T-helper 2 cell treated with Interferon-gamma antibody and Interleukin-4, amounts not matched to agents 5 μg/mL and 100 μg/mL, for 36 hours (primary cell): ENCODE results near the gene DDX11.
"Not testable (repeated sequence)": the region's sequence is repeated elsewhere in the genome, so short reads cannot be mapped to it uniquely, and the experiment has no call there.

Source experiments
- DNase-seq: peaks from one replicate; pipeline ENCODE4 v3.0.0; 2021; ENCODE audit warnings: low spot score
- H3K27ac Mint-ChIP-seq: one replicate; pipeline ENCODE4 v1.8.0; 2021; ENCODE audit warnings: mild to moderate bottlenecking, mixed read lengths
- H3K27me3 Mint-ChIP-seq: one replicate; pipeline ENCODE4 v1.8.0; 2021; ENCODE audit warnings: low read depth, mixed read lengths
- H3K36me3 Mint-ChIP-seq: one replicate; pipeline ENCODE4 v1.8.0; 2021; ENCODE audit warnings: low read depth, mixed read lengths
- H3K4me1 Mint-ChIP-seq: one replicate; pipeline ENCODE4 v1.8.0; 2021; ENCODE audit warnings: low read depth, mixed read lengths
- H3K4me3 Mint-ChIP-seq: one replicate; pipeline ENCODE4 v1.8.0; 2022; ENCODE audit warnings: mild to moderate bottlenecking, moderate library complexity, mixed read lengths
- H3K9me3 Mint-ChIP-seq: one replicate; pipeline ENCODE4 v1.8.0; 2021; ENCODE audit warnings: mixed read lengths

The DDX11 gene

GRCh38 chr12:31050143-31050542, 23.5 kb upstream of the DDX11 start:
- H3K27me3 Mint-ChIP-seq: not testable (repeated sequence)

GRCh38 chr12:31050548-31050947, 23.1 kb upstream of the DDX11 start:
- not testable (repeated sequence) for H3K4me3 Mint-ChIP-seq, H3K27ac Mint-ChIP-seq, H3K27me3 Mint-ChIP-seq, H3K9me3 Mint-ChIP-seq, H3K36me3 Mint-ChIP-seq, DNase-seq
- peaks cover 25% of the 10 kb centered on the region for H3K4me1 Mint-ChIP-seq

More at GRCh38 chr12:31050143-31050542, 23.5 kb upstream of the DDX11 start:
- not testable (repeated sequence) for H3K4me3 Mint-ChIP-seq, DNase-seq, H3K36me3 Mint-ChIP-seq, H3K9me3 Mint-ChIP-seq, H3K27ac Mint-ChIP-seq
- H3K4me1 Mint-ChIP-seq: peaks cover 25% of the 10 kb centered on the region

- H3K4me1 Mint-ChIP-seq: peaks cover 22% of the 10 kb centered on the region
- H3K27ac Mint-ChIP-seq, H3K36me3 Mint-ChIP-seq, H3K9me3 Mint-ChIP-seq, H3K4me3 Mint-ChIP-seq, H3K27me3 Mint-ChIP-seq: not testable (repeated sequence)
- peak; percentile 53 for DNase-seq
These were observed 22.0 kb upstream of the DDX11 start for GRCh38 chr12:31051692-31052091.

GRCh38 chr12:31052121-31052520, 21.5 kb upstream of the DDX11 start:
- H3K4me1 Mint-ChIP-seq: peaks cover 20% of the 10 kb centered on the region
- H3K27ac Mint-ChIP-seq, H3K36me3 Mint-ChIP-seq, DNase-seq, H3K4me3 Mint-ChIP-seq, H3K27me3 Mint-ChIP-seq, H3K9me3 Mint-ChIP-seq: not testable (repeated sequence)

GRCh38 chr12:31052666-31053439, 20.8 kb upstream of the DDX11 start:
- peaks cover 19% of the 10 kb centered on the region for H3K4me1 Mint-ChIP-seq
- DNase-seq: peak; percentile 10
- H3K27ac Mint-ChIP-seq, H3K4me3 Mint-ChIP-seq, H3K36me3 Mint-ChIP-seq, H3K9me3 Mint-ChIP-seq, H3K27me3 Mint-ChIP-seq: not testable (repeated sequence)

GRCh38 chr12:31053944-31054343, 19.7 kb upstream of the DDX11 start:
- H3K4me1 Mint-ChIP-seq: peaks cover 15% of the 10 kb centered on the region
- not testable (repeated sequence) for H3K9me3 Mint-ChIP-seq, DNase-seq, H3K36me3 Mint-ChIP-seq, H3K27ac Mint-ChIP-seq, H3K27me3 Mint-ChIP-seq, H3K4me3 Mint-ChIP-seq

GRCh38 chr12:31057671-31058070, 16.0 kb upstream of the DDX11 start:
- Mint-ChIP-seq H3K4me1 (peaks cover 2% of the 10 kb centered on the region), H3K36me3 (no peaks in the 10 kb centered on the region), H3K4me3 (no peak overlapping the region), H3K27me3 (peaks cover 3% of the 10 kb centered on the region), H3K9me3 (no peaks in the 10 kb centered on the region), H3K27ac (no peak overlapping the region)
- no peak for DNase-seq

GRCh38 chr12:31066196-31066595, 7.5 kb upstream of the DDX11 start:
- H3K9me3 Mint-ChIP-seq, H3K4me3 Mint-ChIP-seq, H3K36me3 Mint-ChIP-seq, DNase-seq, H3K27ac Mint-ChIP-seq, H3K27me3 Mint-ChIP-seq, H3K4me1 Mint-ChIP-seq: not testable (repeated sequence)

GRCh38 chr12:31067656-31068055, 6.0 kb upstream of the DDX11 start:
- H3K4me1 Mint-ChIP-seq, H3K9me3 Mint-ChIP-seq, H3K27ac Mint-ChIP-seq, H3K4me3 Mint-ChIP-seq, H3K27me3 Mint-ChIP-seq, H3K36me3 Mint-ChIP-seq, DNase-seq: not testable (repeated sequence)

GRCh38 chr12:31070971-31071740, 2.5 kb upstream of the DDX11 start:
- not testable (repeated sequence) for H3K36me3 Mint-ChIP-seq, H3K27ac Mint-ChIP-seq, H3K9me3 Mint-ChIP-seq, H3K4me3 Mint-ChIP-seq, DNase-seq, H3K27me3 Mint-ChIP-seq
- H3K4me1 Mint-ChIP-seq: peaks cover 20% of the 10 kb centered on the region

- Mint-ChIP-seq H3K27ac (peak overlapping the region; percentile 94), H3K4me1 (peaks cover 24% of the 10 kb centered on the region), H3K4me3 (peak overlapping the region; percentile 98)
- DNase-seq, H3K27me3 Mint-ChIP-seq, H3K36me3 Mint-ChIP-seq, H3K9me3 Mint-ChIP-seq: not testable (repeated sequence)
These were observed 698 bp upstream of the DDX11 start for GRCh38 chr12:31072962-31073361.

- not testable (repeated sequence) for H3K27me3 Mint-ChIP-seq, H3K9me3 Mint-ChIP-seq, DNase-seq
- peaks cover 26% of the 10 kb centered on the region for H3K4me1 Mint-ChIP-seq
- peaks cover 11% of the 10 kb centered on the region for H3K36me3 Mint-ChIP-seq
- peak overlapping the region; percentile 98 for H3K4me3 Mint-ChIP-seq
- peak overlapping the region; percentile 94 for H3K27ac Mint-ChIP-seq
These were observed 744 bp downstream of the DDX11 start for GRCh38 chr12:31074333-31074874.

GRCh38 chr12:31076150-31076549, 2.5 kb downstream of the DDX11 start:
- Mint-ChIP-seq H3K4me1 (peaks cover 34% of the 10 kb centered on the region), H3K36me3 (peaks cover 23% of the 10 kb centered on the region)
- H3K9me3 Mint-ChIP-seq, H3K27me3 Mint-ChIP-seq, H3K4me3 Mint-ChIP-seq, DNase-seq, H3K27ac Mint-ChIP-seq: not testable (repeated sequence)

- H3K9me3 Mint-ChIP-seq, H3K4me3 Mint-ChIP-seq, H3K27me3 Mint-ChIP-seq, DNase-seq, H3K27ac Mint-ChIP-seq: not testable (repeated sequence)
- peaks cover 24% of the 10 kb centered on the region for H3K36me3 Mint-ChIP-seq
- peaks cover 32% of the 10 kb centered on the region for H3K4me1 Mint-ChIP-seq
These were observed 3.4 kb downstream of the DDX11 start for GRCh38 chr12:31077095-31077494.
